Cardiac fibroblast (primary cell): Measurements from ENCODE around the gene NAA25.
"Not testable (repeated sequence)": the region's sequence is repeated elsewhere in the genome, so short reads cannot be mapped to it uniquely, and the experiment has no call there.

Source experiments
- DNase-seq, 2 donors: peaks; one replicate each; pipeline versions ENCODE4 v3.0.0 to v3.0.0-alpha.2; 2010; ENCODE audit warnings: low read depth in 2 of 2
- H3K4me3 ChIP-seq, 2 donors: replicated peaks in 1 of 2; 1 replicate in 1 of 2; 2 replicates in 1 of 2; pipeline ENCODE4 v1.5.1; 2011; ENCODE audit warnings: low read depth in 2 of 2, low read length in 2 of 2, mild to moderate bottlenecking in 2 of 2, moderate library complexity in 1 of 2
- TF ChIP-seq, protein P1 (sequence below): IDR thresholded peaks from one replicate; pipeline ENCODE4 v1.5.1; 2011; ENCODE audit warnings: low read depth, mild to moderate bottlenecking, low read length, inconsistent platforms

Gene NAA25

GRCh38 chr12:112105891-112106290, 2.7 kb downstream of the NAA25 start:
- DNase-seq = no peak
- no peak overlapping the region for H3K4me3 ChIP-seq
- TF ChIP-seq, protein P1, sequence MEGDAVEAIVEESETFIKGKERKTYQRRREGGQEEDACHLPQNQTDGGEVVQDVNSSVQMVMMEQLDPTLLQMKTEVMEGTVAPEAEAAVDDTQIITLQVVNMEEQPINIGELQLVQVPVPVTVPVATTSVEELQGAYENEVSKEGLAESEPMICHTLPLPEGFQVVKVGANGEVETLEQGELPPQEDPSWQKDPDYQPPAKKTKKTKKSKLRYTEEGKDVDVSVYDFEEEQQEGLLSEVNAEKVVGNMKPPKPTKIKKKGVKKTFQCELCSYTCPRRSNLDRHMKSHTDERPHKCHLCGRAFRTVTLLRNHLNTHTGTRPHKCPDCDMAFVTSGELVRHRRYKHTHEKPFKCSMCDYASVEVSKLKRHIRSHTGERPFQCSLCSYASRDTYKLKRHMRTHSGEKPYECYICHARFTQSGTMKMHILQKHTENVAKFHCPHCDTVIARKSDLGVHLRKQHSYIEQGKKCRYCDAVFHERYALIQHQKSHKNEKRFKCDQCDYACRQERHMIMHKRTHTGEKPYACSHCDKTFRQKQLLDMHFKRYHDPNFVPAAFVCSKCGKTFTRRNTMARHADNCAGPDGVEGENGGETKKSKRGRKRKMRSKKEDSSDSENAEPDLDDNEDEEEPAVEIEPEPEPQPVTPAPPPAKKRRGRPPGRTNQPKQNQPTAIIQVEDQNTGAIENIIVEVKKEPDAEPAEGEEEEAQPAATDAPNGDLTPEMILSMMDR = no peak

DNA sequence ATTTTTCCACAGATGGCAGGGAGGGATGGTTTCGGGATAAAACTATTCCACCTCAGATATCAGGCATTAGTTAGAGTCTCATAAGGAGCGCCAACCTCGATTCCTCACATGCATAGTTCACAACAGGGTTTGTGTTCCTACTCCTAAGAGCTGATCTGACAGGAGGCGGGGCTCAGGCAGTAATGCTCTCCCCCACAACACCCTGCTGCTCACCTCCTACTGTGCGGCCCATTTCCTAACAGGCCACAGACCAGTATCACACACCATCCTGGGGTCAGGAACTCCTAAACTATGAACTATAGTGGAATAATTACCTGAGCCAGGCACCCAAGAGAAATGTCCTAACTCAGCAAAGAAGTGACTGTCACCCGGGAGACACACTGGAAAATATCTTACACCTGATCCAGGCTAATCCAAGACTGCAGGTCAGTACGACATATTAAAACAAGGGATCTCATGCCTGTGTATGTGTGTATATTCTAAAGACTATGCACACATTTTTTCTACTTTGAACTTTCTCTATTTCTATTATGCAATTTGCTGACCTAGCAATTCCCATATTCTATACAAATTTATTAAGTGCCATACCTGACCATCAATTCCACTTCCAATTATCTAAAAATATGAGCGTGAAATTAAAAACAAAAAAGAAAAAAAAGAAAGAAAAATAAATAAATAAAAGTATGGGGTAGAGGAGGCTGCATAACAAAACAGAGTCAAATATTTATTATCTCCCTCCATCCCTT, 4.7 kb downstream of the NAA25 start:
- H3K4me3 ChIP-seq = no peak overlapping the region
- TF ChIP-seq, protein P1 = no peak

GRCh38 chr12:112102746-112103145, 5.8 kb downstream of the NAA25 start:
- not testable (repeated sequence) for H3K4me3 ChIP-seq, DNase-seq

More for the DNA sequence above, 4.7 kb downstream of the NAA25 start:
- DNase-seq = no peak

- TF ChIP-seq, protein P1 = no peak
- no peak for DNase-seq
- H3K4me3 ChIP-seq = no peak overlapping the region
Measured at GRCh38 chr12:112102127-112102526, 6.5 kb downstream of the NAA25 start.

- H3K4me3 ChIP-seq, DNase-seq: not testable (repeated sequence)
Measured at GRCh38 chr12:112100500-112100899, 8.1 kb downstream of the NAA25 start.

DNA sequence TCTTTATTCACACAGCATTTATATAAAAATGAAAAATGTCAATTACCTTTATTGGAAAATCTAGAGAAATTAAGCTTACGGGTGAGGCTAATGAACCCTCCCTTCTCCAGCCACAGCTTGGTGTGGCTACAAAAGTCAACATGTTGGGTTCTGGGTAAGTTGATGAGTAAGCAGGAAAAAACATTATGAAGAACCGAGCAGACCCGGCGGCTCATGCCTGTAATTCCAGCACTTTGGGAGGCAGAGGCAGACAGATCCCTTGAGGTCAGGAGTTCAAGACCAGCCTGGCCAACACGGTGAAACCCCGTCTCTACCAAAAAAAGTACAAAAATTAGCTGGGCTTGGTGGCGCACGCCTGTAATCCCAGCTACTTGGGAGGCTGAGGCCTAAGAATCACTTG, 10.9 kb downstream of the NAA25 start:
- H3K4me3 ChIP-seq = no peak overlapping the region
- DNase-seq = peak in 1 of 2 donors; percentile 47
- TF ChIP-seq, protein P1 = no peak

- peak in 1 of 2 donors; percentile 84 for DNase-seq
- TF ChIP-seq, protein P1 = no peak
- H3K4me3 ChIP-seq = no peak overlapping the region
Measured at GRCh38 chr12:112096667-112097066, 11.9 kb downstream of the NAA25 start.

GRCh38 chr12:112096070-112096469, 12.5 kb downstream of the NAA25 start:
- no peak for DNase-seq
- TF ChIP-seq, protein P1 = no peak
- no peak overlapping the region for H3K4me3 ChIP-seq
